Breast epithelium (tissue), 3 donors: ENCODE data around the gene TSKS.

Experiments used
- POLR2A ChIP-seq: fragments of 450-650 bp; IDR thresholded peaks from one replicate; pipeline ENCODE4 v1.6.1; 2016; ENCODE audit warnings: antibody characterized with exemption, mild to moderate bottlenecking, moderate library complexity
- TF ChIP-seq, protein P1 (sequence below), 3 donors: fragments of 450-650 bp; IDR thresholded peaks; one replicate each; pipeline ENCODE4 v1.5.1; 2016 to 2017; ENCODE audit warnings: antibody characterized with exemption in 3 of 3, mild to moderate bottlenecking in 3 of 3, moderate library complexity in 3 of 3

DNA sequence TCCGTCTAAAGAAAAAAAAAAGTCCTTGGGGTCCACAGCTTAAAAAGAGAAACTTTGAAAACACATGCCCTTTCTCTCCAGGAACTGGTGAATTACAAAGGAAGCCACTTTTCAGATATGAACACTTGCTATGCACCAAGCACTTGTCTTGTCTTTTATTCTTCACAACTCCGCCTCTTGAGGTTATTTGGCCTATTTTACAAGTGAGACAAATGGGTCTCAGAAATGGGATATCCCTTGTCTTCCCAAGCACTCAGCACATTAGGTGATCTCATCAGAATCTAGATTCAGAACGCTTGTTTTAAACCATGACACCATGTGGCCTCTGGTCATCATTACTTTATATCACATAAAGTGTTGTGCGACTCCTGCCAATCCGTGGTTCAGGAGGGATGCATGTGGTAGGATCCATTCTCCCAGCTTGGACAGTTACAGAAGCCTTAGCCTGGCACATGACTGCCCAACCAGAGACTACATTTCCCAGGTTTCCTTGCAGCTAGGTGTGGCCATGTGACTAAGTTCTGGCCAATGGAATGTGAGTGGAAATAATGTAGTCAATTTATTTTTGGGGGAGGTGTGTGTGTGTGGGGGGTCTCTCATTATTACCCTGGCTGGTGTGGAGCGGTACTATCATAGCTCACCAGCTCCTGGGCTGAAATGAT, 13.9 kb downstream of the TSKS start:
- TF ChIP-seq, protein P1, sequence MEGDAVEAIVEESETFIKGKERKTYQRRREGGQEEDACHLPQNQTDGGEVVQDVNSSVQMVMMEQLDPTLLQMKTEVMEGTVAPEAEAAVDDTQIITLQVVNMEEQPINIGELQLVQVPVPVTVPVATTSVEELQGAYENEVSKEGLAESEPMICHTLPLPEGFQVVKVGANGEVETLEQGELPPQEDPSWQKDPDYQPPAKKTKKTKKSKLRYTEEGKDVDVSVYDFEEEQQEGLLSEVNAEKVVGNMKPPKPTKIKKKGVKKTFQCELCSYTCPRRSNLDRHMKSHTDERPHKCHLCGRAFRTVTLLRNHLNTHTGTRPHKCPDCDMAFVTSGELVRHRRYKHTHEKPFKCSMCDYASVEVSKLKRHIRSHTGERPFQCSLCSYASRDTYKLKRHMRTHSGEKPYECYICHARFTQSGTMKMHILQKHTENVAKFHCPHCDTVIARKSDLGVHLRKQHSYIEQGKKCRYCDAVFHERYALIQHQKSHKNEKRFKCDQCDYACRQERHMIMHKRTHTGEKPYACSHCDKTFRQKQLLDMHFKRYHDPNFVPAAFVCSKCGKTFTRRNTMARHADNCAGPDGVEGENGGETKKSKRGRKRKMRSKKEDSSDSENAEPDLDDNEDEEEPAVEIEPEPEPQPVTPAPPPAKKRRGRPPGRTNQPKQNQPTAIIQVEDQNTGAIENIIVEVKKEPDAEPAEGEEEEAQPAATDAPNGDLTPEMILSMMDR (IDR thresholded peaks at IDR 0.05) = no peak
- TF ChIP-seq POLR2A = no peak
